Suprapubic skin (tissue), 4 donors: ENCODE measurements around the gene C6orf47. TPM values are rescaled to one million over a fixed set of nuclear protein-coding genes. Genes with fewer than 3 reads are reported as not detected.

Experiments used
- DNase-seq, 2 donors: peaks; one replicate each; pipeline ENCODE4 v3.0.0-alpha.2; 2019; ENCODE audit warnings: low spot score in 2 of 2
- H3K27ac ChIP-seq: fragments of 200-600 bp; sonication (generic); one replicate; pipeline ENCODE4 v1.5.1; 2019
- H3K27me3 ChIP-seq: fragments of 200-600 bp; sonication (generic); one replicate; pipeline ENCODE4 v1.5.1; 2019
- H3K36me3 ChIP-seq: fragments of 200-600 bp; sonication (generic); one replicate; pipeline ENCODE4 v1.5.1; 2019
- H3K4me1 ChIP-seq: fragments of 200-600 bp; sonication (generic); one replicate; pipeline ENCODE4 v1.5.1; 2019
- H3K4me3 ChIP-seq: fragments of 200-600 bp; sonication (generic); one replicate; pipeline ENCODE4 v1.5.1; 2019; ENCODE audit warnings: mild to moderate bottlenecking
- H3K9me3 ChIP-seq: fragments of 200-600 bp; sonication (generic); one replicate; pipeline ENCODE4 v1.5.1; 2019
- EP300 ChIP-seq: sonication (generic); formaldehyde crosslinking; IDR thresholded peaks from one replicate; pipeline ENCODE4 v1.6.1; 2017; ENCODE audit warnings: antibody characterized with exemption
- POLR2A ChIP-seq, 2 donors: fragments of 450-650 bp; IDR thresholded peaks; one replicate each; pipeline ENCODE4 v1.6.1; 2017; ENCODE audit warnings: antibody characterized with exemption in 2 of 2, mild to moderate bottlenecking in 2 of 2, moderate library complexity in 2 of 2
- POLR2AphosphoS5 ChIP-seq, 3 donors: sonication (generic); formaldehyde crosslinking; IDR thresholded peaks; one replicate each; pipeline ENCODE4 v1.6.1; 2017; ENCODE audit warnings: antibody characterized with exemption in 3 of 3
- WGBS: methylation state at CpG from one replicate; pipeline ENCODE4 v1.1.5; 2018; 5-methylcytosine and 5-hydroxymethylcytosine counted together
- total RNA-seq, 4 donors: library from RNA; depleted of rRNA; stranded (reverse); fragments of >200 nt; gene quantifications; one replicate each; pipeline ENCODE4 v1.1.0, GENCODE V29; 2016
- TF ChIP-seq, protein P1 (sequence below), 2 donors: fragments of 200-600 bp in 1 of 2; fragments of 450-650 bp in 1 of 2; sonication (generic) in 1 of 2; IDR thresholded peaks; one replicate each; pipeline ENCODE4 v1.5.1; 2016 to 2019; ENCODE audit warnings: antibody characterized with exemption in 2 of 2, mild to moderate bottlenecking in 1 of 2, moderate library complexity in 1 of 2

The C6orf47 gene
- total RNA-seq, 4 donors from 2014 or later, result 31.6 to 41.0 (median 38.1) TPM

DNA sequence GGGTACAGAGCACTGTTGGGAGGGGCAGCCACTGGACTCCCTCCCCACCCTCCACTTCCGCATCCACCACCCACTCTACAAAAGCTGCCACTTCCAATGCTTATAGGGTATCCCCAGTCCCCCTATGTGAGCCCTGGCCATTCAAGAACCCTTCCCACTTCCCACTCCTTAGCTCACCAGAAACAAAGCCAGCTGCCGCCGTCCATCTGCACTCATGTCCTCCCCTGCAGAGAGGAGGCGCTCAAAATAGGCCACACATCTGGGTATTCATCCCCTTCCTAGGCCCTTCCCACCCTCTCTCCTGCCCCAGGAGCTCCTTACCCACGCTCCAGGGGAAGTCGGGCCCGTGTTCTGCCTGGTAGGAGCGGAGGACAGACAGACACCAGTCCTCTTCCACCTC is 26.7 kb upstream of the C6orf47 start:
- Histone ChIP-seq H3K36me3 (peaks cover 68% of the 10 kb centered on the region), H3K4me1 (peaks cover 6% of the 10 kb centered on the region), H3K27me3 (no peaks in the 10 kb centered on the region), H3K27ac (no peak overlapping the region), H3K9me3 (no peaks in the 10 kb centered on the region), H3K4me3 (no peak overlapping the region)
- 93% methylated on average over 8 of the region's 8 CpGs for WGBS
- TF ChIP-seq, protein P1, sequence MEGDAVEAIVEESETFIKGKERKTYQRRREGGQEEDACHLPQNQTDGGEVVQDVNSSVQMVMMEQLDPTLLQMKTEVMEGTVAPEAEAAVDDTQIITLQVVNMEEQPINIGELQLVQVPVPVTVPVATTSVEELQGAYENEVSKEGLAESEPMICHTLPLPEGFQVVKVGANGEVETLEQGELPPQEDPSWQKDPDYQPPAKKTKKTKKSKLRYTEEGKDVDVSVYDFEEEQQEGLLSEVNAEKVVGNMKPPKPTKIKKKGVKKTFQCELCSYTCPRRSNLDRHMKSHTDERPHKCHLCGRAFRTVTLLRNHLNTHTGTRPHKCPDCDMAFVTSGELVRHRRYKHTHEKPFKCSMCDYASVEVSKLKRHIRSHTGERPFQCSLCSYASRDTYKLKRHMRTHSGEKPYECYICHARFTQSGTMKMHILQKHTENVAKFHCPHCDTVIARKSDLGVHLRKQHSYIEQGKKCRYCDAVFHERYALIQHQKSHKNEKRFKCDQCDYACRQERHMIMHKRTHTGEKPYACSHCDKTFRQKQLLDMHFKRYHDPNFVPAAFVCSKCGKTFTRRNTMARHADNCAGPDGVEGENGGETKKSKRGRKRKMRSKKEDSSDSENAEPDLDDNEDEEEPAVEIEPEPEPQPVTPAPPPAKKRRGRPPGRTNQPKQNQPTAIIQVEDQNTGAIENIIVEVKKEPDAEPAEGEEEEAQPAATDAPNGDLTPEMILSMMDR (IDR thresholded peaks at IDR 0.05), result no peak
- no peak for TF ChIP-seq EP300
- TF ChIP-seq POLR2A (IDR thresholded peaks at IDR 0.05), result no peak
- no peak for TF ChIP-seq POLR2AphosphoS5 (IDR thresholded peaks at IDR 0.05)
- DNase-seq, result no peak

DNA sequence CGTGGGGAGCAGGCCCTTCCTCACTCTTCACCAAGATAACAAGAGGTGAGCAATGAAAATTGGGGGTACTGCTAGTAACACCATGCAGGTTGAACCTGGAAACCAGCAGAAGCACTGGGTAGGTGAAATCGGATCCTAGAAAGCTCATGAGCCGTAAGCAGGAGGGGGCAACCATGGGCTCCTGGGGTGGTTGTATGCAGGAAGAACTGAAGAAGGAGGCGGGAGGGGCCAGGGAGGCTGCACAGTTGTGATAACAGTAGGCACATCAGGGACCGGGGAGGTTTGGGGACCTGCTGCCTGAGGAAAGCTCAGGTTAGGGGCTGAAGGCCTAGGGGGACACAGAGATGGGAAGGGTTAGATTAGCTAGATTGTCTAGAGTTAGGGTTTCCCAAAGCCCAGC is 25.9 kb upstream of the C6orf47 start:
- no peak for DNase-seq
- no peaks in the 10 kb centered on the region for H3K9me3 ChIP-seq
- H3K27ac ChIP-seq, result no peak overlapping the region
- H3K27me3 ChIP-seq, result no peaks in the 10 kb centered on the region
- no peak overlapping the region for H3K4me3 ChIP-seq
- H3K36me3 ChIP-seq, result peaks cover 60% of the 10 kb centered on the region
- peaks cover 9% of the 10 kb centered on the region for H3K4me1 ChIP-seq
- whole genome bisulfite sequencing, result 86% methylated on average over 5 of the region's 5 CpGs
- no peak for TF ChIP-seq EP300
- no peak for TF ChIP-seq POLR2A (IDR thresholded peaks at IDR 0.05)
- TF ChIP-seq, protein P1 (IDR thresholded peaks at IDR 0.05), result no peak
- TF ChIP-seq POLR2AphosphoS5 (IDR thresholded peaks at IDR 0.05), result no peak

DNA sequence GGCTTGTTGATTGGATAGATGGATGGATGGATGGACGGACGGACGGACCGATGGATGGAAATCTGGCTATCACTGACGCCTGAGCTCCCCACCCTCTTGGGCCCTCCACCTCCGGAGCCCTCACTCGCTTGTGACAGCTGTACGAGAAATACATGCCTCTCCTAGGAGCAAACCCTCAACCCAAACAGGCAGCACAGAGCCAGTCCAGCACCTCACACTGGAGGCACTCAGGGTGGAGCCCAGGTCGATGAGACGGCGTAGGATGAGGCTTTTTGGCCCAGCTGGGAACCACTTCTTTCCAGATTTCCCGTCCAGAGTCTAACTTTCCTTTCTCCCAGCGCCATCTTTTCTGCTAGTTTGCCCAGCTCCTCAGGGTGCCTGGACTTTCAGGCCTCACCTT is 23.0 kb upstream of the C6orf47 start:
- H3K4me1 ChIP-seq, result peaks cover 21% of the 10 kb centered on the region
- TF ChIP-seq, protein P1 (IDR thresholded peaks at IDR 0.05), result no peak
- TF ChIP-seq EP300, result no peak
- no peak for TF ChIP-seq POLR2A (IDR thresholded peaks at IDR 0.05)
- TF ChIP-seq POLR2AphosphoS5 (IDR thresholded peaks at IDR 0.05), result no peak
- DNase-seq, result no peak
- H3K4me3 ChIP-seq, result no peak overlapping the region
- no peak overlapping the region for H3K27ac ChIP-seq
- peaks cover 31% of the 10 kb centered on the region for H3K36me3 ChIP-seq
- no peaks in the 10 kb centered on the region for H3K9me3 ChIP-seq
- 82% methylated on average over 13 of the region's 13 CpGs for WGBS
- H3K27me3 ChIP-seq, result no peaks in the 10 kb centered on the region

DNA sequence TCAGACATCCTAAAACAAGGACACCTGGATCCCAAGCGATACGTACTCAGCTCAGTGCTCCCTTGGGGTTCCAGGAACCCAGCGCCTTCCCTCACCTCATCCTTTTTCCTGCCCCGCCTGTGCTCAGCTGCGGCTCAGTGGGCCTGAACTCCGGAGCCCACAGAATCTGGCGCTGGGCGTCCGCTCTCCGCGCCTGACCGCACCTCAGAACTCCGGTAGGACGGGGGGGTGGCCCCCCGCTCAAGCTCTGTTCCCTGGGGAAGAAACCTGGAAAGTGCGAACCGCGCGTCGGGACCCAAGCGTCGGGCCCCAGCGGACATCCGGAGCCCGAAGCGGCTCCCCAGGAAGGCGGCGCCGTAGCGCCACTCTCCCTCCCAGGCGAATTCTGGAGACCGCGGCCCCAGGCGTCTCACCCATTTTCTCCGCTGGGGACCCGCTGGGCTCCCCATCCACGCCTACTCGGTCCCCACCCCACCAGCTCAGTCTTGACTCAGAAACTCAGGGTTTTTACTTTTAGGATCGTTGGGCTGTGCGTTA is 20.6 kb upstream of the C6orf47 start:
- TF ChIP-seq, protein P1 (IDR thresholded peaks at IDR 0.05), result peak in 1 of 2 donors; percentile 14
- TF ChIP-seq POLR2A (IDR thresholded peaks at IDR 0.05) (no peak), EP300 (no peak), POLR2AphosphoS5 (IDR thresholded peaks at IDR 0.05) (no peak)
- Histone ChIP-seq H3K36me3 (peaks cover 7% of the 10 kb centered on the region), H3K4me1 (peaks cover 21% of the 10 kb centered on the region), H3K9me3 (no peaks in the 10 kb centered on the region), H3K27ac (peak overlapping the region; percentile 48), H3K27me3 (no peaks in the 10 kb centered on the region), H3K4me3 (peak overlapping the region; percentile 56)
- 1% methylated on average over 40 of the region's 40 CpGs for WGBS
- DNase-seq, result no peak

DNA sequence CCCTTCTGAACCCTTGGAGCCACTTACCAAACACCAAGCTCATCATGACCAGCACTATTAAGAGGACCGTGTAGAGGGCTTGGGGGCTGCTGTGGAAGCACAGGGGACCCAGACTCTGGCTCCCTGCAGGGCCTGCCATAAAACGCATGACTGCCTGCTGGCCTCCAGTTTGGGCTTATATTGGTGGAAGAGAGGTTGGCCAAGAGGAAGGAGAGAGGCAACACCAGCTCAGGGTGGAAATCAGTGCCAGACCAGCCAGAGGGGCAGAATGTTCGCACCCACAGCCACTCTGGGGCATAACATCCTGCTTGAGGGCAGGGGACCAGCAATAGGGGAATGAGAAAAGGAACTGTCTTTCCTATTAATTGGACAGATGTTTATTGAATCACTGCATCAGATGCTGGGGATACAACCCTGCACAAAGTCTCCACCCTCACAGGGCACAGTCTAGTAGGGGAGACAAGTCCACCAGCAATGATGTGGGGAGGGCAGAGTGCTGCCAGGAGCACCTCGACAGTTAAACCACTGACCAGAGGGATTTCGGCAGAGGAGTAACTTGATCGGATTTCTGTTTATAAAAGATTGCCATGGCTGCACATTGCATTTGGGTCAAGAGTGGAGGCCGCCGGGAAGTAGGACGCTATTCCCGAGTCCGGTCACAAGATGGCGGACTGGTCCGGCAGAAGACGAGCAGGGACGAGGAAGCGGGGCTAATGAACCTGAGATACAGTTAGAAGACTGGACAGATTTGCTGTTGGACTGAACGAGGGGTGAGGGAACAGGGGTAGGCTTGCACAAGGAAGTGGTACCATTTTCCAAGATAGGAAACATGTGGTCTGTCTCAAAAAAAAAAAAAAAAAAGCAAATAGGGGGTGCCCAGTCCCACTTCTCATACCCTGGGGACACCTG is 19.9 kb upstream of the C6orf47 start, which contains the start of gene LY6G5C:
Gene LY6G5C, minus strand, starts transcription at position 842 of the 909 bp plus-strand sequence. Its CDS starts 694 bp downstream, at position 148.
- H3K27me3 ChIP-seq, result no peaks in the 10 kb centered on the region
- H3K36me3 ChIP-seq, result no peaks in the 10 kb centered on the region
- WGBS, result 5% methylated on average over 16 of the region's 17 CpGs
- peaks cover 21% of the 10 kb centered on the region for H3K4me1 ChIP-seq
- H3K9me3 ChIP-seq, result no peaks in the 10 kb centered on the region
- TF ChIP-seq EP300, result no peak
- TF ChIP-seq, protein P1 (IDR thresholded peaks at IDR 0.05), result peak; percentile 60 to 63
- TF ChIP-seq POLR2AphosphoS5 (IDR thresholded peaks at IDR 0.05), result peak in 1 of 3 donors; percentile 74
- no peak for TF ChIP-seq POLR2A (IDR thresholded peaks at IDR 0.05)
- H3K4me3 ChIP-seq, result peak within 1 kb of the TSS; percentile 56
- peak; percentile 90 to 93 for DNase-seq
- H3K27ac ChIP-seq, result peak within 1 kb of the TSS; percentile 48
